ENCODE results near the gene MGAT4B. TPM values are rescaled to one million over a fixed set of nuclear protein-coding genes. Genes with fewer than 3 reads are reported as not detected.

The MGAT4B gene
- total and polyA plus RNA-seq, 2 of the 13 experiments (the other 11 are each of a cell fraction or from before 2014, with no cell fraction given), result 93.5 to 130 TPM

DNA sequence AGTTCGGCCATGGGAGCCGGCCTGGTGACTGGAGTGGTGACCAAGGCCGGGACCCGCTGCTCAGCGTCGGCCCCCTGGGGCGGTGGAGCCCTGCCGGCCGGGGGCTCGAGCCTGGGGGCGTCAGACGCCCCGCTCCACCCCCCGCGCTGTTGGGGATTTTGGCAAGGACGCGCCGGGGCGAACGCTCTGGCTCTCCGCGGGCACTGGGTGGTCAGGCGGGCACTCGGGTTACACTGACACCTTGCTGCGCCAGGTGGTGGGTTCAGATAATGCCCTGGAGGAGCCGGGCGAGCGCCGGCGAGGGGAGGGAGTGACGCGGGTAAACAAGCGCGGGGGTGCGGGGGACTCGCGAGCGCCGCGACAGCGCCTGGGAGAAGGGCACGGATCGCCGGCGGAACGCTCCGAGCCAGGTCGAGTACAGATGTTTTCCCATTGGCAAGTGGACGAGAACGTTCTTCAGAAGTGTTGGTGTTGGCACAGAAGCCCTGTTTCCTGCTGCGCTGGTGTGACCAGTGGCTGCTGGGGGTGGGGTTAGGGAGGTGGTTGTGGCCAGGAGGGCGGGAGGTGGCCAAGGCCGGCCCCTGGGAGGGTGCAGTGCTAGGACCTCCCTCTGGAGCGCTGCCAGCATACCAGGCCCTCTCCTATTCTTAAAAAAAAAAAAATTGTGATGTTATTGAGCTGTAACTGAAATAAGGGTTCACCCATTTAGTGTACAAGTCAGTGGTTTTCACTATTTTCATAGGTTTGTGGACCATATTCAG is 14.8 kb upstream of the MGAT4B start (continued):
- TF ChIP-seq, protein P1, sequence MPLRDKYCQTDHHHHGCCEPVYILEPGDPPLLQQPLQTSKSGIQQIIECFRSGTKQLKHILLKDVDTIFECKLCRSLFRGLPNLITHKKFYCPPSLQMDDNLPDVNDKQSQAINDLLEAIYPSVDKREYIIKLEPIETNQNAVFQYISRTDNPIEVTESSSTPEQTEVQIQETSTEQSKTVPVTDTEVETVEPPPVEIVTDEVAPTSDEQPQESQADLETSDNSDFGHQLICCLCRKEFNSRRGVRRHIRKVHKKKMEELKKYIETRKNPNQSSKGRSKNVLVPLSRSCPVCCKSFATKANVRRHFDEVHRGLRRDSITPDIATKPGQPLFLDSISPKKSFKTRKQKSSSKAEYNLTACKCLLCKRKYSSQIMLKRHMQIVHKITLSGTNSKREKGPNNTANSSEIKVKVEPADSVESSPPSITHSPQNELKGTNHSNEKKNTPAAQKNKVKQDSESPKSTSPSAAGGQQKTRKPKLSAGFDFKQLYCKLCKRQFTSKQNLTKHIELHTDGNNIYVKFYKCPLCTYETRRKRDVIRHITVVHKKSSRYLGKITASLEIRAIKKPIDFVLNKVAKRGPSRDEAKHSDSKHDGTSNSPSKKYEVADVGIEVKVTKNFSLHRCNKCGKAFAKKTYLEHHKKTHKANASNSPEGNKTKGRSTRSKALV (CRISPR knock-in tag; IDR thresholded peaks at IDR 0.05), result 0 out of 2 replicates have a peak, but pooled peaks have one; percentile 50
- TF ChIP-seq ZNF530 (CRISPR knock-in tag; IDR thresholded peaks at IDR 0.05; ENCODE audit: low read depth) (no peak), ZIK1 (CRISPR knock-in tag; IDR thresholded peaks at IDR 0.05; ENCODE audit: borderline replicate concordance, low read depth) (no peak), POLR2G (IDR thresholded peaks at IDR 0.05; ENCODE audit: low read depth, low read length) (no peak; the same call in 1 of the 2 replicates), RFX3 (CRISPR knock-in tag; IDR thresholded peaks at IDR 0.05) (no peak), SP140L (CRISPR knock-in tag; IDR thresholded peaks at IDR 0.05; ENCODE audit: borderline replicate concordance) (no peak), BORCS8-MEF2B (CRISPR knock-in tag; IDR thresholded peaks at IDR 0.05) (no peak), NR2F1 (CRISPR knock-in tag; IDR thresholded peaks at IDR 0.05) (no peak), SRSF9 (IDR thresholded peaks at IDR 0.05; ENCODE audit: borderline replicate concordance, insufficient read depth, low read depth, low read length, poor library complexity, severe bottlenecking) (no peak), ZNF138 (CRISPR knock-in tag; IDR thresholded peaks at IDR 0.05; ENCODE audit: low read depth) (0 out of 2 replicates have a peak, but pooled peaks have one; percentile 54), ZNF777 (CRISPR knock-in tag; IDR thresholded peaks at IDR 0.05) (peak; percentile 47; the same call in 1 of the 2 replicates), PCBP2 (optimal IDR thresholded peaks at IDR 0.05; ENCODE audit: low read depth, low read length, poor library complexity, severe bottlenecking) (no peak), ZNF768 (CRISPR knock-in tag; IDR thresholded peaks at IDR 0.05) (no peak), SYNCRIP (IDR thresholded peaks at IDR 0.05; ENCODE audit: insufficient read depth, low read depth, low read length) (no peak), ZKSCAN1 (IDR thresholded peaks at IDR 0.05; ENCODE audit: low read length) (no peak), ZBTB7A (CRISPR knock-in tag; IDR thresholded peaks at IDR 0.05) (no peak), ZSCAN22 (CRISPR knock-in tag; IDR thresholded peaks at IDR 0.05) (no peak), SRY (CRISPR knock-in tag; IDR thresholded peaks at IDR 0.05) (no peak), CBX5 (CRISPR knock-in tag; IDR thresholded peaks at IDR 0.05; ENCODE audit: borderline replicate concordance) (no peak), TEAD3 (CRISPR knock-in tag; optimal IDR thresholded peaks at IDR 0.05; ENCODE audit: borderline replicate concordance) (peak; percentile 44), ZBTB20 (CRISPR knock-in tag; IDR thresholded peaks at IDR 0.05; ENCODE audit: borderline replicate concordance, low read depth) (no peak; the same call in 1 of the 2 replicates)
- TF ChIP-seq, protein P2, sequence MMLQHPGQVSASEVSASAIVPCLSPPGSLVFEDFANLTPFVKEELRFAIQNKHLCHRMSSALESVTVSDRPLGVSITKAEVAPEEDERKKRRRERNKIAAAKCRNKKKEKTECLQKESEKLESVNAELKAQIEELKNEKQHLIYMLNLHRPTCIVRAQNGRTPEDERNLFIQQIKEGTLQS (CRISPR knock-in tag; IDR thresholded peaks at IDR 0.05), result no peak
- TF ChIP-seq, protein P3, sequence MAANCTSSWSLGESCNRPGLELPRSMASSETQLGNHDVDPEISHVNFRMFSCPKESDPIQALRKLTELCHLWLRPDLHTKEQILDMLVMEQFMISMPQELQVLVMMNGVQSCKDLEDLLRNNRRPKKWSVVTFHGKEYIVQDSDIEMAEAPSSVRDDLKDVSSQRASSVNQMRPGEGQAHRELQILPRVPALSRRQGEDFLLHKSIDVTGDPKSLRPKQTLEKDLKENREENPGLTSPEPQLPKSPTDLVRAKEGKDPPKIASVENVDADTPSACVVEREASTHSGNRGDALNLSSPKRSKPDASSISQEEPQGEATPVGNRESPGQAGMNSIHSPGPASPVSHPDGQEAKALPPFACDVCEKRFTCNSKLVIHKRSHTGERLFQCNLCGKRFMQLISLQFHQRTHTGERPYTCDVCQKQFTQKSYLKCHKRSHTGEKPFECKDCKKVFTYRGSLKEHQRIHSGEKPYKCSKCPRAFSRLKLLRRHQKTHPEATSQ (CRISPR knock-in tag; IDR thresholded peaks at IDR 0.05; ENCODE audit: borderline replicate concordance), result no peak
- TF ChIP-seq, protein P4, sequence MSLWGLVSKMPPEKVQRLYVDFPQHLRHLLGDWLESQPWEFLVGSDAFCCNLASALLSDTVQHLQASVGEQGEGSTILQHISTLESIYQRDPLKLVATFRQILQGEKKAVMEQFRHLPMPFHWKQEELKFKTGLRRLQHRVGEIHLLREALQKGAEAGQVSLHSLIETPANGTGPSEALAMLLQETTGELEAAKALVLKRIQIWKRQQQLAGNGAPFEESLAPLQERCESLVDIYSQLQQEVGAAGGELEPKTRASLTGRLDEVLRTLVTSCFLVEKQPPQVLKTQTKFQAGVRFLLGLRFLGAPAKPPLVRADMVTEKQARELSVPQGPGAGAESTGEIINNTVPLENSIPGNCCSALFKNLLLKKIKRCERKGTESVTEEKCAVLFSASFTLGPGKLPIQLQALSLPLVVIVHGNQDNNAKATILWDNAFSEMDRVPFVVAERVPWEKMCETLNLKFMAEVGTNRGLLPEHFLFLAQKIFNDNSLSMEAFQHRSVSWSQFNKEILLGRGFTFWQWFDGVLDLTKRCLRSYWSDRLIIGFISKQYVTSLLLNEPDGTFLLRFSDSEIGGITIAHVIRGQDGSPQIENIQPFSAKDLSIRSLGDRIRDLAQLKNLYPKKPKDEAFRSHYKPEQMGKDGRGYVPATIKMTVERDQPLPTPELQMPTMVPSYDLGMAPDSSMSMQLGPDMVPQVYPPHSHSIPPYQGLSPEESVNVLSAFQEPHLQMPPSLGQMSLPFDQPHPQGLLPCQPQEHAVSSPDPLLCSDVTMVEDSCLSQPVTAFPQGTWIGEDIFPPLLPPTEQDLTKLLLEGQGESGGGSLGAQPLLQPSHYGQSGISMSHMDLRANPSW (CRISPR knock-in tag; IDR thresholded peaks at IDR 0.05; ENCODE audit: borderline replicate concordance), result no peak

Measured in HepG2 (cell line).